CD14-positive monocyte (primary cell): ENCODE measurements around the gene POC1A. TPM values are rescaled to one million over a fixed set of nuclear protein-coding genes. Genes with fewer than 3 reads are reported as not detected.
A peak's percentile ranks its signal among the peaks of the same experiment; 100 is the strongest.

Source experiments
- DNase-seq, 3 donors: peaks; one replicate each; pipeline ENCODE4 v3.0.0-alpha.2; 2011 to 2022
- H2AFZ ChIP-seq: 2 replicates; pipeline ENCODE4 v1.6.0; 2012; ENCODE audit warnings: mild to moderate bottlenecking, low read depth, low read length, inconsistent platforms; ENCODE audit not compliant: insufficient read depth, poor library complexity, severe bottlenecking
- H3K27ac ChIP-seq, 2 donors: 1 replicate in 1 of 2; 2 replicates in 1 of 2; pipeline ENCODE4 v1.5.1; 2012 to 2013; ENCODE audit warnings: low read length in 2 of 2, control low read depth in 1 of 2, inconsistent platforms in 1 of 2, low read depth in 1 of 2, mild to moderate bottlenecking in 1 of 2
- H3K27me3 ChIP-seq, 2 donors: one replicate each; pipeline versions ENCODE4 v1.6.0 to v1.6.1; 2011 to 2013; ENCODE audit warnings: low read length in 2 of 2; ENCODE audit not compliant: control insufficient read depth in 2 of 2, insufficient read depth in 2 of 2
- H3K36me3 ChIP-seq, 2 donors: replicated peaks in 1 of 2; 1 replicate in 1 of 2; 2 replicates in 1 of 2; pipeline versions ENCODE4 v1.5.1 to v1.6.1; 2012 to 2013; ENCODE audit warnings: low read length in 2 of 2, control low read depth in 1 of 2, inconsistent platforms in 1 of 2, mild to moderate bottlenecking in 1 of 2; ENCODE audit not compliant: insufficient read depth in 2 of 2, control insufficient read depth in 1 of 2
- H3K4me1 ChIP-seq, 2 donors: 1 replicate in 1 of 2; 2 replicates in 1 of 2; pipeline versions ENCODE4 v1.5.1 to v1.6.1; 2012 to 2013; ENCODE audit warnings: low read length in 2 of 2, control low read depth in 1 of 2, inconsistent platforms in 1 of 2, mild to moderate bottlenecking in 1 of 2, moderate library complexity in 1 of 2; ENCODE audit not compliant: insufficient read depth in 2 of 2, control insufficient read depth in 1 of 2
- H3K4me2 ChIP-seq: replicated peaks from 2 replicates; pipeline ENCODE3; 2012; ENCODE audit warnings: low read length, moderate library complexity, mild to moderate bottlenecking; ENCODE audit not compliant: poor library complexity, severe bottlenecking; ENCODE audit errors: extremely low read depth
- H3K4me3 ChIP-seq, 3 experiments: fragments of 200-600 bp in 1 of 3; sonication (generic) in 1 of 3; replicated peaks in 1 of 3; 1 replicate in 2 of 3; 2 replicates in 1 of 3; pipeline ENCODE4 v1.5.1; 2011 to 2013; ENCODE audit warnings: low read length in 3 of 3, mild to moderate bottlenecking in 3 of 3, control low read depth in 2 of 3, low read depth in 2 of 3, inconsistent platforms in 1 of 3, moderate library complexity in 1 of 3
- H3K79me2 ChIP-seq: 2 replicates; pipeline ENCODE4 v1.6.0; 2012; ENCODE audit warnings: mild to moderate bottlenecking, control low read depth, inconsistent platforms, low read length, moderate library complexity; ENCODE audit not compliant: insufficient read depth
- H3K9ac ChIP-seq: 2 replicates; pipeline ENCODE4 v1.6.0; 2017; ENCODE audit warnings: low read length, mild to moderate bottlenecking; ENCODE audit not compliant: insufficient read depth, poor library complexity, severe bottlenecking
- H3K9me3 ChIP-seq, 2 donors: replicated peaks in 1 of 2; 1 replicate in 1 of 2; 2 replicates in 1 of 2; pipeline versions ENCODE4 v1.5.1 to v1.6.1; 2012 to 2013; ENCODE audit warnings: low read length in 2 of 2, control low read depth in 1 of 2; ENCODE audit not compliant: control insufficient read depth in 1 of 2, insufficient read depth in 1 of 2
- H4K20me1 ChIP-seq: 2 replicates; pipeline ENCODE4 v1.6.0; 2012; ENCODE audit warnings: mild to moderate bottlenecking, low read length, control low read depth, moderate library complexity; ENCODE audit not compliant: insufficient read depth
- H3K27ac Mint-ChIP-seq, 7 donors: one replicate each; pipeline ENCODE4 v1.8.0; 2020; ENCODE audit warnings: mild to moderate bottlenecking in 7 of 7, mixed read lengths in 7 of 7, moderate library complexity in 6 of 7, inconsistent platforms in 2 of 7
- H3K27me3 Mint-ChIP-seq, 3 donors: one replicate each; pipeline ENCODE4 v1.8.0; 2021 to 2022; ENCODE audit warnings: low read depth in 3 of 3, mild to moderate bottlenecking in 3 of 3, mixed read lengths in 3 of 3, moderate library complexity in 3 of 3, inconsistent platforms in 1 of 3
- H3K36me3 Mint-ChIP-seq, 2 donors: one replicate each; pipeline ENCODE4 v1.8.0; 2020; ENCODE audit warnings: mixed read lengths in 2 of 2, inconsistent platforms in 1 of 2, mild to moderate bottlenecking in 1 of 2
- H3K4me1 Mint-ChIP-seq: one replicate; pipeline ENCODE4 v1.8.0; 2020; ENCODE audit warnings: mild to moderate bottlenecking, mixed read lengths
- H3K4me3 Mint-ChIP-seq, 2 donors: one replicate each; pipeline ENCODE4 v1.8.0; 2020; ENCODE audit warnings: mild to moderate bottlenecking in 2 of 2, mixed read lengths in 2 of 2, moderate library complexity in 1 of 2
- H3K9me3 Mint-ChIP-seq, 7 donors: one replicate each; pipeline ENCODE4 v1.8.0; 2020 to 2022; ENCODE audit warnings: mixed read lengths in 7 of 7, mild to moderate bottlenecking in 6 of 7, moderate library complexity in 6 of 7, inconsistent platforms in 2 of 7
- WGBS: methylation state at CpG from one replicate; pipeline ENCODE4 v1.1.5; 2013; ENCODE audit warnings: missing lambda C conversion rate; ENCODE audit not compliant: insufficient coverage; 5-methylcytosine and 5-hydroxymethylcytosine counted together
- intact Hi-C, 2 donors: fragments of 100-400 bp; cut with micrococcal nuclease; formaldehyde crosslinking; loops; one replicate each; pipeline versions ENCODE4 v1.15.0 to v1.15.1; 2023
- polyA plus RNA-seq, 3 donors: library from polyadenylated mRNA; depleted of rRNA in 1 of 3; unstranded in 2 of 3; stranded (reverse) in 1 of 3; fragments of 300-500 nt in 2 of 3; fragments of >200 nt in 1 of 3; fragmentation: Illumina TruSeq in 2 of 3; gene quantifications; 1 replicate in 2 of 3; 2 replicates in 1 of 3; pipeline ENCODE4 v1.2.3, GENCODE V29; 2012 to 2021
- TF ChIP-seq, protein P1 (sequence below): fragments of 200-600 bp; IDR thresholded peaks from one replicate; pipeline ENCODE4 v1.8.0; 2022; ENCODE audit warnings: antibody characterized with exemption, mild to moderate bottlenecking

POC1A gene
- polyA plus RNA-seq, 3 donors, result 1.2 to 2.0 (median 1.5) TPM

DNA sequence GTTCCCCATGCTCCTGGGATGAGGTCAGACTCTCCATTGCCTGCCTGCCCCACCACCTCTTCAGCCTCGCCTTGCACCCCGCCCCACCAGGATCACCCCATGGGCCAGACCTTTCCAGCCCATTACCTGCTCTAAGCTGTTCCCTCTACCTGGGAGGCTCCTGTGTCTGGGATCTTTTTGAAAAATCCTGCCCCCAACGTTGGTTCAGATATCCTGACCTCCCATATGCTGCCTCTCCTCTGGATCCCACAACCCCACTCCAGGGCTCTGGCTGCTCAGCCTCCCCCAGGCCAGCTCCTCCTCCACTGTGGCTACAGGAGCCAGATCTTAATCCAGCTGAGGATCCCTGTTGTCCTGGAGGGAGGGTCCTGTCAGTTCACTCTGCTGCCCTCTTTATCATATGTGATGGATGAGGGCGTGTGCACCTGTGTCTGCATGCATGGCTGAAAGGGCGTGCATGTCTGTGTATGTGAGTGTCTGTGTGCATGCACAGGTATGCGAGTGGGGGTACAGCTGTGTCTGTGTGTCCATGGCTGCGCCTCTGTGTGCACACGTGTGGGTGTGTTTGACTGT is 22.0 kb upstream of the POC1A start:
- WGBS, result 97% methylated on average over 6 of the region's 8 CpGs
- Mint-ChIP-seq H3K4me1 (peaks cover 39% of the 10 kb centered on the region), H3K4me3 (no peak overlapping the region), H3K36me3 (peaks cover 3 to 7% of the 10 kb centered on the region in 2 donors), H3K9me3 (peaks cover 0 to 5% (median 0%) of the 10 kb centered on the region in 7 donors), H3K27ac (peak overlapping the region in 4 of 7 donors; percentile 24 to 94 (median 64)), H3K27me3 (peaks cover 1 to 8% (median 4%) of the 10 kb centered on the region in 3 donors)
- H2AFZ ChIP-seq, result no peak overlapping the region
- no peaks in the 10 kb centered on the region for H3K27me3 ChIP-seq
- intact Hi-C loops, result no loop called here
- no peaks in the 10 kb centered on the region for H3K9me3 ChIP-seq
- H3K27ac ChIP-seq, result no peak overlapping the region
- H3K4me1 ChIP-seq, result peaks cover 29 to 33% of the 10 kb centered on the region in 2 donors
- no peaks in the 10 kb centered on the region for H3K79me2 ChIP-seq
- TF ChIP-seq, protein P1, sequence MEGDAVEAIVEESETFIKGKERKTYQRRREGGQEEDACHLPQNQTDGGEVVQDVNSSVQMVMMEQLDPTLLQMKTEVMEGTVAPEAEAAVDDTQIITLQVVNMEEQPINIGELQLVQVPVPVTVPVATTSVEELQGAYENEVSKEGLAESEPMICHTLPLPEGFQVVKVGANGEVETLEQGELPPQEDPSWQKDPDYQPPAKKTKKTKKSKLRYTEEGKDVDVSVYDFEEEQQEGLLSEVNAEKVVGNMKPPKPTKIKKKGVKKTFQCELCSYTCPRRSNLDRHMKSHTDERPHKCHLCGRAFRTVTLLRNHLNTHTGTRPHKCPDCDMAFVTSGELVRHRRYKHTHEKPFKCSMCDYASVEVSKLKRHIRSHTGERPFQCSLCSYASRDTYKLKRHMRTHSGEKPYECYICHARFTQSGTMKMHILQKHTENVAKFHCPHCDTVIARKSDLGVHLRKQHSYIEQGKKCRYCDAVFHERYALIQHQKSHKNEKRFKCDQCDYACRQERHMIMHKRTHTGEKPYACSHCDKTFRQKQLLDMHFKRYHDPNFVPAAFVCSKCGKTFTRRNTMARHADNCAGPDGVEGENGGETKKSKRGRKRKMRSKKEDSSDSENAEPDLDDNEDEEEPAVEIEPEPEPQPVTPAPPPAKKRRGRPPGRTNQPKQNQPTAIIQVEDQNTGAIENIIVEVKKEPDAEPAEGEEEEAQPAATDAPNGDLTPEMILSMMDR, result no peak
- no peak for DNase-seq
- no peaks in the 10 kb centered on the region for H3K36me3 ChIP-seq
- no peak overlapping the region for H3K9ac ChIP-seq
- no peak overlapping the region for H3K4me2 ChIP-seq
- H3K4me3 ChIP-seq, result no peak overlapping the region
- no peaks in the 10 kb centered on the region for H4K20me1 ChIP-seq

DNA sequence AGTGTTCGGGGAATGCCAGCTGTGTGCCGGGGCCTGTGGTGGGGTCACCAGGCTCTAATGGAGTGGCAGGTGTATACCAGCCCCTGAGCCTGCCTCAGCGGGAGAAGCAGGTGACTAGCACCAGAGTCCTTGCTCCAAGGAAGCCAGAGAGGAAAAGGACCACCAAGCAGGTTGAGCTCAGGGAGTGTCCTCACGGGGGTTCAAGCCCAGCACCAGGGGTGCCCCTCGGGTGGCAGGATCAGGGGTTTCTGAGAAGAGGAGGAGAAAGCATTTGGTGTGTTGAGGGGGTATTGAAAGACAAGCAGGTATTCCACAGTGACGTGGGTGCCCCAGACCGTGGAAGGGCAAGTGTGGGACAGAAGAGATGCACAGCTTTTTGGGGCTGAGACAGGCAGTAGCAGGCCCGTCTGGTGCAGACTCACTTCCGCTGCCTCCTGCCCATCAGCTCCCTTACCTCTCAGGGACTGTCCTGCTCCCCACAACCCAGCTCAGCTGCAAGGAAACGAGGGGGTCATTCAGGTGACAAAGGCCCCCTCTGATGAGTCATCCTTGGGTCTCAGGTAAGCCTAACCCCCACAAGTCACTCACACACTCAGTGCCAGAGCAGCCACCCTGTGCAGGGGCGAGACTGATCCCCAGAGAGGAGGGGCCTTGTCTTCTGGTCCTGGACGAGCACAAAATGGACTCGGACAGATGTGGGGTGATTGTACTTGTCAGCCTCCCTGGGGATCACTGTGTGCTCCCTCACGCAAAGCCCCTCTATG is 21.4 kb upstream of the POC1A start:
- H3K9ac ChIP-seq, result peak overlapping the region; percentile 1
- peaks cover 37% of the 10 kb centered on the region for H3K4me1 Mint-ChIP-seq
- no peaks in the 10 kb centered on the region for H3K27me3 ChIP-seq
- TF ChIP-seq, protein P1, result no peak
- intact Hi-C loops, result no loop called here
- H4K20me1 ChIP-seq, result no peaks in the 10 kb centered on the region
- peak in 1 of 3 donors; percentile 52 for DNase-seq
- peaks cover 0 to 2% (median 0%) of the 10 kb centered on the region in 7 donors for H3K9me3 Mint-ChIP-seq
- peaks cover 1 to 8% (median 4%) of the 10 kb centered on the region in 3 donors for H3K27me3 Mint-ChIP-seq
- H3K79me2 ChIP-seq, result no peaks in the 10 kb centered on the region
- H3K36me3 ChIP-seq, result no peaks in the 10 kb centered on the region
- H3K9me3 ChIP-seq, result no peaks in the 10 kb centered on the region
- H3K4me3 ChIP-seq, result no peak overlapping the region
- H3K36me3 Mint-ChIP-seq, result peaks cover 3 to 7% of the 10 kb centered on the region in 2 donors
- H3K27ac ChIP-seq, result peak overlapping the region; percentile 70 to 92
- 97% methylated on average over 9 of the region's 14 CpGs for WGBS
- H2AFZ ChIP-seq, result no peak overlapping the region
- peaks cover 29 to 30% of the 10 kb centered on the region in 2 donors for H3K4me1 ChIP-seq
- H3K27ac Mint-ChIP-seq, result peak overlapping the region; percentile 76 to 95 (median 89)
- no peak overlapping the region for H3K4me2 ChIP-seq
- no peak overlapping the region for H3K4me3 Mint-ChIP-seq
